SU-DHL-6 (cell line): Measurements from ENCODE around the gene SLC17A9.

Experiments
- H2AFZ ChIP-seq: fragments of 200-600 bp; sonication (generic); 2 replicates; pipeline ENCODE4 v1.6.1; 2014; ENCODE audit warnings: low read depth, mild to moderate bottlenecking, moderate library complexity, mixed read lengths, antibody characterized with exemption, low read length; ENCODE audit not compliant: severe bottlenecking
- H3F3A ChIP-seq: fragments of 200-600 bp; shearing (Covaris generic); 2 replicates; pipeline ENCODE4 v1.6.0; 2016; ENCODE audit warnings: antibody characterized with exemption, mild to moderate bottlenecking; ENCODE audit not compliant: insufficient read depth
- H3K27ac ChIP-seq: fragments of 200-600 bp; sonication (generic); 2 replicates; pipeline ENCODE4 v1.5.1; 2016; ENCODE audit warnings: low read depth, mild to moderate bottlenecking, low read length, moderate library complexity, mixed read lengths
- H3K27me3 ChIP-seq: fragments of 200-600 bp; sonication (generic), shearing (Covaris generic); 2 replicates; pipeline ENCODE4 v1.6.0; 2014; ENCODE audit warnings: mild to moderate bottlenecking, low read length
- H3K36me3 ChIP-seq: fragments of 200-600 bp; sonication (generic); 2 replicates; pipeline ENCODE4 v1.6.1; 2014; ENCODE audit warnings: mild to moderate bottlenecking, low read length, mixed read lengths
- H3K4me2 ChIP-seq: fragments of 300-600, 200-600 bp; shearing (Covaris generic), sonication (generic); 2 replicates; pipeline ENCODE4 v1.6.0; 2014; ENCODE audit warnings: low read length, low read depth, mild to moderate bottlenecking; ENCODE audit not compliant: poor library complexity, severe bottlenecking
- H3K4me3 ChIP-seq: fragments of 200-600 bp; sonication (generic); 2 replicates; pipeline ENCODE4 v1.5.1; 2014; ENCODE audit warnings: antibody characterized with exemption, low read length, mild to moderate bottlenecking, mixed read lengths; ENCODE audit not compliant: insufficient read depth, poor library complexity, severe bottlenecking
- H3K79me2 ChIP-seq: fragments of 200-600 bp; sonication (generic); 2 replicates; pipeline ENCODE4 v1.6.1; 2014; ENCODE audit warnings: mild to moderate bottlenecking, low read length, moderate library complexity; ENCODE audit not compliant: insufficient read depth
- H3K9ac ChIP-seq: fragments of 200-600 bp; sonication (generic); 2 replicates; pipeline ENCODE4 v1.7.0; 2014; ENCODE audit warnings: mild to moderate bottlenecking, low read length
- H3K9me2 ChIP-seq: fragments of 200-600 bp; sonication (generic); replicated peaks from 2 replicates; pipeline ENCODE4 v1.6.1; 2014; ENCODE audit warnings: low read length; ENCODE audit not compliant: insufficient read depth
- H3K9me3 ChIP-seq: fragments of 200-600 bp; sonication (generic); 2 replicates; pipeline ENCODE4 v1.6.1; 2014; ENCODE audit warnings: low read length, mixed read lengths; ENCODE audit not compliant: insufficient read depth
- H4K20me1 ChIP-seq: fragments of 200-600 bp; sonication (generic); 2 replicates; pipeline ENCODE4 v1.6.1; 2014; ENCODE audit warnings: low read depth, mild to moderate bottlenecking, antibody characterized with exemption, low read length, moderate library complexity, mixed read lengths
- EZH2phosphoT487 ChIP-seq: fragments of 200-600 bp; sonication (generic), shearing (Covaris generic); conservative IDR thresholded peaks from 2 replicates; pipeline ENCODE4 v1.6.1; 2018; ENCODE audit warnings: mild to moderate bottlenecking, antibody characterized with exemption, low read length, moderate library complexity, mixed read lengths
- TF ChIP-seq, protein P1 (sequence below): fragments of 200-600 bp; sonication (generic); IDR thresholded peaks from one replicate; pipeline ENCODE4 v1.5.1; 2017; ENCODE audit warnings: antibody characterized with exemption, mild to moderate bottlenecking, low read length, moderate library complexity; ENCODE audit not compliant: insufficient read depth, poor library complexity, severe bottlenecking

SLC17A9 gene

GRCh38 chr20:63007360-63007645 is 54.8 kb downstream of the SLC17A9 start:
- Histone ChIP-seq H3K9me2 (no peaks in the 10 kb centered on the region), H3K9ac (no peak overlapping the region), H3K4me3 (no peak overlapping the region), H3K79me2 (no peaks in the 10 kb centered on the region), H3K27ac (no peak overlapping the region), H3K36me3 (no peaks in the 10 kb centered on the region), H3K9me3 (no peaks in the 10 kb centered on the region), H3K4me2 (no peak overlapping the region), H3F3A (no peaks in the 10 kb centered on the region), H3K27me3 (no peaks in the 10 kb centered on the region), H2AFZ (no peak overlapping the region), H4K20me1 (no peaks in the 10 kb centered on the region)
- no peak for TF ChIP-seq EZH2phosphoT487
- TF ChIP-seq, protein P1, sequence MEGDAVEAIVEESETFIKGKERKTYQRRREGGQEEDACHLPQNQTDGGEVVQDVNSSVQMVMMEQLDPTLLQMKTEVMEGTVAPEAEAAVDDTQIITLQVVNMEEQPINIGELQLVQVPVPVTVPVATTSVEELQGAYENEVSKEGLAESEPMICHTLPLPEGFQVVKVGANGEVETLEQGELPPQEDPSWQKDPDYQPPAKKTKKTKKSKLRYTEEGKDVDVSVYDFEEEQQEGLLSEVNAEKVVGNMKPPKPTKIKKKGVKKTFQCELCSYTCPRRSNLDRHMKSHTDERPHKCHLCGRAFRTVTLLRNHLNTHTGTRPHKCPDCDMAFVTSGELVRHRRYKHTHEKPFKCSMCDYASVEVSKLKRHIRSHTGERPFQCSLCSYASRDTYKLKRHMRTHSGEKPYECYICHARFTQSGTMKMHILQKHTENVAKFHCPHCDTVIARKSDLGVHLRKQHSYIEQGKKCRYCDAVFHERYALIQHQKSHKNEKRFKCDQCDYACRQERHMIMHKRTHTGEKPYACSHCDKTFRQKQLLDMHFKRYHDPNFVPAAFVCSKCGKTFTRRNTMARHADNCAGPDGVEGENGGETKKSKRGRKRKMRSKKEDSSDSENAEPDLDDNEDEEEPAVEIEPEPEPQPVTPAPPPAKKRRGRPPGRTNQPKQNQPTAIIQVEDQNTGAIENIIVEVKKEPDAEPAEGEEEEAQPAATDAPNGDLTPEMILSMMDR, result no peak

DNA sequence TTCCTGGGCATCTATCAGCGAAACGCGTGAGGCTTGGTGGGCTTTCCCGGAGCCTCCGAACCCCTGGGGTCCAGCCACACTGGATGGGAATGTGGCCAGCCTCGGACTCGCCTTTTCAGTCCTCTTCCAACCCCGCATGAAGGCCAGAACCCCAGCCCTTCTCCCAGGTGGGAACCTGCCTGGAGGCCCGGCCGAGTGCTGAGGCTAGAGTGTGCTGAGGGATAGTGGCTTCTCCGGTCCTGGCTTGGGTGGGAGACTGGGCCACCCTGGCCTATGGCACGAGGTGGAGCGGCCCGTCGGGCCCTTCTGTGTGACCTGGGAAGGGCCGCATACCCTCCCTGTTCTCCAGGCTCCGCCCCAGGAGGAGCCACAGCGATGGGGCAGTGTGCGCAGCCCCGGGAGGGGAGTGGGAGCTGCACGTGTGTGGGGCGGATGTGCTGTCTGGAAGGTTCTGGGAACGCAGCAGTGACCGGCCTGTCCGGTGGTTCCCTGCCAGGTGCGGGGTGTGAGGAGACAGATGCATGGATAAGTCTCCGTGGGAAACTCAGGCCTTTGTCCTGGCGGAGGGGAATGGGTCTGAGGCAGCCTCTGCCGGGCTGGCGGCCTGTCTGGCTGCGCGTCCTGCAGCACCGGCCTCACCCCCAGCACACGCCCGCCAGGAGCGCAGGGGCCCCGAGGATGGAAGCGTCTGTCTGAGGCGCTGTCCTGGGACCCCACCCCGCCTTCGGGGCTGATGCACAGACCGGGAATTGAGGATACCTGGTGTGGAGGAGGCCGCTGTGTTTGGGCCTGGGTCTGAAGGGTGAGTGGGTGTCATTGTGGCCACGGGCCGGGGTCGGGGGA is 55.4 kb downstream of the SLC17A9 start:
- Histone ChIP-seq H3K27me3 (no peaks in the 10 kb centered on the region), H3K4me3 (no peak overlapping the region), H3K36me3 (no peaks in the 10 kb centered on the region), H3F3A (no peaks in the 10 kb centered on the region), H3K9me2 (no peaks in the 10 kb centered on the region), H2AFZ (no peak overlapping the region), H3K79me2 (no peaks in the 10 kb centered on the region), H3K9ac (no peak overlapping the region), H4K20me1 (no peaks in the 10 kb centered on the region), H3K27ac (no peak overlapping the region), H3K9me3 (no peaks in the 10 kb centered on the region), H3K4me2 (no peak overlapping the region)
- TF ChIP-seq EZH2phosphoT487, result no peak
- TF ChIP-seq, protein P1, result no peak

DNA sequence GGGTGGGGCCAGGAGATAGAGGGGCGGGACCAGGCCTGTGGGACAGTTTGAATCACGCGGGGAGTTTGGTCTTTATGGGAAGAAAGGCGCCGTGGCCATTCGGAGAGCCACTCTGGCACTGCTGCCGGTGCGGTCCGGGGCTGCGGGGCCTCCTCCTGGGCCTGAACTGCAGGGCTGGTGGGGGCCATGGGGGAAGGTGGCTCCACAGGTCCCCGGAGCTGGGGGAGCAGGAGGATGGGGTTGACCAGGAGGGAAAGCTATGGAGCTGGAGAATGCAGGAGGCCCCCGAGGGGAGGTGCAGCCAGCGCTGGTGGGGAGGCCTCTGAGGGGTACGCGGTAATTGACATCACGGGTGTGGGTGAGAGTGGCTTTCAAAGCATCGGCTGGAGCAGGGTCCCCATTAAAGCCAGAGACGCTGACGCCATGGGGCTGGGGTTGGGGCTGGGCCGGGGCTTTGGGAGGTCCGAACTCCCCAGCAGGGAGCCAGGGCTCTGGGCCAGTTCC is 56.1 kb downstream of the SLC17A9 start:
- Histone ChIP-seq H3K4me2 (no peak overlapping the region), H3F3A (no peaks in the 10 kb centered on the region), H3K27me3 (no peaks in the 10 kb centered on the region), H3K9me3 (no peaks in the 10 kb centered on the region), H3K9me2 (no peaks in the 10 kb centered on the region), H3K9ac (no peak overlapping the region), H3K4me3 (no peak overlapping the region), H3K27ac (no peak overlapping the region), H3K36me3 (no peaks in the 10 kb centered on the region), H2AFZ (no peak overlapping the region), H4K20me1 (no peaks in the 10 kb centered on the region), H3K79me2 (no peaks in the 10 kb centered on the region)
- TF ChIP-seq, protein P1, result no peak
- TF ChIP-seq EZH2phosphoT487, result no peak
